ENCODE results near the gene RIPOR3. TPM values are rescaled to one million over a fixed set of nuclear protein-coding genes. Genes with fewer than 3 reads are reported as not detected.

Gene RIPOR3
- polyA plus RNA-seq, 1 donor from 2014 or later = not detected

DNA sequence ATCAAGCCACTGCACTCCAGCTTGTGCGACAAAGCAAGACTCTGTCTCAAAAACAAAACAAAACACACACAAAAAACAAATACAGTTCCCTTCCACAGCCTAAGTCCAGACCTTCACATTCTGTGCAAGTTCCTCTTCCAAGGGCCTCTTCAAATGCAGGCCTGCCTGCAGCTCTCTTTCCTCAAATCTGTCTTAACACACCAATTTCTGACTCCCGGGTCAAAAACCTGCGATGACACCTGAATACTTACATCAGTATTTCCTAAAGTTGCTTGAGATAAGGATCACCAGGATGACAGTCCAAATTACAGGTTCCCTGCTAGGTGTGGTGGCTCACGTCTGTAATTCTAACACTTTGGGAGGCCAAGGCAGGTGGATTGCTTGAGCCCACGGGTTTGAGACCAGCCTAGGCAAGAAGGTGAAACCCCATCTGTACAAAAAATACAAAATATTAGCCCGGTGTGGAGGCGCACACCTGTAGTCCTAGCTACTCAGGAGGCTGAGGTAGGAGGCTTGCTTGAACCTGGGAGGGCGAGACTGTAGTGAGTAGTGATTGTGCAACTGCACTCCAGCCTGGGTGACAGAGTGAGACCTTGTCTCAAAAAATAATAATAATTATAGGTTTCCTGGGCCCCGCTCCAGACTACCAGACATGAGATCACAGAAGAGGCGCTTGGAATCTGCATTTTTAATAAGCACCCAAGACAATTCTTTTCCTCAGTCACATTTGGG, 31.2 kb upstream of the RIPOR3 start:
- no peak for TF ChIP-seq POLR2AphosphoS5 (IDR thresholded peaks at IDR 0.05)
- no peak overlapping the region for H2AFZ ChIP-seq (ENCODE audit: low read depth, low read length)
- H3K79me2 ChIP-seq (replicated peaks; ENCODE audit: insufficient read depth, low read length) = no peaks in the 10 kb centered on the region
- H3K9me3 ChIP-seq (ENCODE audit: low read length) = no peaks in the 10 kb centered on the region
- no peaks in the 10 kb centered on the region for H3K9me2 ChIP-seq (ENCODE audit: insufficient read depth, low read length)
- H3K36me3 ChIP-seq (ENCODE audit: insufficient read depth, low read length) = no peaks in the 10 kb centered on the region
- H3K9ac ChIP-seq (ENCODE audit: low read length) = no peak overlapping the region
- no peak overlapping the region for H3K4me2 ChIP-seq (ENCODE audit: low read length)
- no peak overlapping the region for H3K27ac ChIP-seq (ENCODE audit: low read length)
- H3K27me3 ChIP-seq (ENCODE audit: insufficient read depth, low read depth, low read length) = no peaks in the 10 kb centered on the region
- H3K4me3 ChIP-seq (ENCODE audit: low read length) = no peak overlapping the region
- H4K20me1 ChIP-seq (ENCODE audit: insufficient read depth) = no peaks in the 10 kb centered on the region
- H3F3A ChIP-seq (ENCODE audit: insufficient read depth, low read length, poor library complexity, severe bottlenecking) = no peaks in the 10 kb centered on the region

DNA sequence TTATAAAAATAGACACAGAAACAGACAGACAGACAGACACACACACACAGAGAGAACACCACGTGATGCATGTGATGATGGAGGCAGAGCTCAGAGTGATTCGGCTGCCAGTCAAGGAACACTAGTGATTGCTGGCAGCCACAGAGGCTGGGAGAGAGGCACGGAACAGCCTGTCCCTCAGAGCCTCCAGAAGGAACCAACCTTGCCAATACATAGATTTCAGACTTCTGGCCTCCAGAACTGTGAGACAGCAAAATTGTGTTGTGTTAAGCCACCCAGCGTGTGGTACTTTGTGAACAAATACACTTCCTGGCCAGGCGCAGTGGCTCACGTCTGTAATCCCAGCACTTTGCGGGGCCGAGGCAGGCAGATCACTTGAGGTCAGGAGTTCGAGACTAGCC, 30.5 kb upstream of the RIPOR3 start:
- H3K9me3 ChIP-seq (ENCODE audit: low read length) = no peaks in the 10 kb centered on the region
- no peaks in the 10 kb centered on the region for H3K9me2 ChIP-seq (ENCODE audit: insufficient read depth, low read length)

DNA sequence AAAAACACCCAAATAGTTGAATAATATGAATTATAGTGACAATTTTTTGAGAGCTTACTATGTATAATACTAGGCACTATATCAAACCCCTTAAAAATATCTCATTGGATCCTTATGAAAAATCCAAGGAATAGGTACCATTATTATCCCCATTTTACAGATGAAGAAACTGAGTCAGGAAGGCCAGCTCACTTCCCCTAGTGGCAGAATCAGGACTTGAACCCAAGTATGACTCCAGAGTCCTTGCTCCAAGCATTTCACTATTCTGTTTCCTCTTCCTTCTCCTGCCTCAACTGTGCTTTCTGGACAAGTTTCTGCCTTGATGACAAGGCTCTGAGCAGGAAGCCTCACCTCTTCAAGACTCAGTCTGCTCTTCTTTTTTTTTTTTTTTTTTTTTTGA, 29.2 kb upstream of the RIPOR3 start:
- no peak overlapping the region for H3K4me3 ChIP-seq (ENCODE audit: low read length)
- H3K9me3 ChIP-seq (ENCODE audit: low read length) = no peaks in the 10 kb centered on the region
- H3K9me2 ChIP-seq (ENCODE audit: insufficient read depth, low read length) = no peaks in the 10 kb centered on the region
- H3K9ac ChIP-seq (ENCODE audit: low read length) = no peak overlapping the region
- H3K27ac ChIP-seq (ENCODE audit: low read length) = no peak overlapping the region
- no peak overlapping the region for H2AFZ ChIP-seq (ENCODE audit: low read depth, low read length)
- no peak overlapping the region for H3K4me2 ChIP-seq (ENCODE audit: low read length)
- no peaks in the 10 kb centered on the region for H4K20me1 ChIP-seq (ENCODE audit: insufficient read depth)
- no peaks in the 10 kb centered on the region for H3K36me3 ChIP-seq (ENCODE audit: insufficient read depth, low read length)
- H3F3A ChIP-seq (ENCODE audit: insufficient read depth, low read length, poor library complexity, severe bottlenecking) = no peaks in the 10 kb centered on the region
- no peaks in the 10 kb centered on the region for H3K79me2 ChIP-seq (replicated peaks; ENCODE audit: insufficient read depth, low read length)
- no peaks in the 10 kb centered on the region for H3K27me3 ChIP-seq (ENCODE audit: insufficient read depth, low read depth, low read length)
- TF ChIP-seq, protein P1, sequence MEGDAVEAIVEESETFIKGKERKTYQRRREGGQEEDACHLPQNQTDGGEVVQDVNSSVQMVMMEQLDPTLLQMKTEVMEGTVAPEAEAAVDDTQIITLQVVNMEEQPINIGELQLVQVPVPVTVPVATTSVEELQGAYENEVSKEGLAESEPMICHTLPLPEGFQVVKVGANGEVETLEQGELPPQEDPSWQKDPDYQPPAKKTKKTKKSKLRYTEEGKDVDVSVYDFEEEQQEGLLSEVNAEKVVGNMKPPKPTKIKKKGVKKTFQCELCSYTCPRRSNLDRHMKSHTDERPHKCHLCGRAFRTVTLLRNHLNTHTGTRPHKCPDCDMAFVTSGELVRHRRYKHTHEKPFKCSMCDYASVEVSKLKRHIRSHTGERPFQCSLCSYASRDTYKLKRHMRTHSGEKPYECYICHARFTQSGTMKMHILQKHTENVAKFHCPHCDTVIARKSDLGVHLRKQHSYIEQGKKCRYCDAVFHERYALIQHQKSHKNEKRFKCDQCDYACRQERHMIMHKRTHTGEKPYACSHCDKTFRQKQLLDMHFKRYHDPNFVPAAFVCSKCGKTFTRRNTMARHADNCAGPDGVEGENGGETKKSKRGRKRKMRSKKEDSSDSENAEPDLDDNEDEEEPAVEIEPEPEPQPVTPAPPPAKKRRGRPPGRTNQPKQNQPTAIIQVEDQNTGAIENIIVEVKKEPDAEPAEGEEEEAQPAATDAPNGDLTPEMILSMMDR (IDR thresholded peaks at IDR 0.05; ENCODE audit: poor library complexity, severe bottlenecking) = no peak
- TF ChIP-seq EP300 (conservative IDR thresholded peaks at IDR 0.05; ENCODE audit: poor library complexity, severe bottlenecking) (no peak), MXI1 (conservative IDR thresholded peaks at IDR 0.05; ENCODE audit: poor library complexity, severe bottlenecking) (no peak), RAD21 (conservative IDR thresholded peaks at IDR 0.05) (no peak)
- TF ChIP-seq, protein P2, sequence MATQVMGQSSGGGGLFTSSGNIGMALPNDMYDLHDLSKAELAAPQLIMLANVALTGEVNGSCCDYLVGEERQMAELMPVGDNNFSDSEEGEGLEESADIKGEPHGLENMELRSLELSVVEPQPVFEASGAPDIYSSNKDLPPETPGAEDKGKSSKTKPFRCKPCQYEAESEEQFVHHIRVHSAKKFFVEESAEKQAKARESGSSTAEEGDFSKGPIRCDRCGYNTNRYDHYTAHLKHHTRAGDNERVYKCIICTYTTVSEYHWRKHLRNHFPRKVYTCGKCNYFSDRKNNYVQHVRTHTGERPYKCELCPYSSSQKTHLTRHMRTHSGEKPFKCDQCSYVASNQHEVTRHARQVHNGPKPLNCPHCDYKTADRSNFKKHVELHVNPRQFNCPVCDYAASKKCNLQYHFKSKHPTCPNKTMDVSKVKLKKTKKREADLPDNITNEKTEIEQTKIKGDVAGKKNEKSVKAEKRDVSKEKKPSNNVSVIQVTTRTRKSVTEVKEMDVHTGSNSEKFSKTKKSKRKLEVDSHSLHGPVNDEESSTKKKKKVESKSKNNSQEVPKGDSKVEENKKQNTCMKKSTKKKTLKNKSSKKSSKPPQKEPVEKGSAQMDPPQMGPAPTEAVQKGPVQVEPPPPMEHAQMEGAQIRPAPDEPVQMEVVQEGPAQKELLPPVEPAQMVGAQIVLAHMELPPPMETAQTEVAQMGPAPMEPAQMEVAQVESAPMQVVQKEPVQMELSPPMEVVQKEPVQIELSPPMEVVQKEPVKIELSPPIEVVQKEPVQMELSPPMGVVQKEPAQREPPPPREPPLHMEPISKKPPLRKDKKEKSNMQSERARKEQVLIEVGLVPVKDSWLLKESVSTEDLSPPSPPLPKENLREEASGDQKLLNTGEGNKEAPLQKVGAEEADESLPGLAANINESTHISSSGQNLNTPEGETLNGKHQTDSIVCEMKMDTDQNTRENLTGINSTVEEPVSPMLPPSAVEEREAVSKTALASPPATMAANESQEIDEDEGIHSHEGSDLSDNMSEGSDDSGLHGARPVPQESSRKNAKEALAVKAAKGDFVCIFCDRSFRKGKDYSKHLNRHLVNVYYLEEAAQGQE (IDR thresholded peaks at IDR 0.05; ENCODE audit: borderline replicate concordance) = no peak

More for the DNA sequence above, 30.5 kb upstream of the RIPOR3 start:
- Histone ChIP-seq H4K20me1 (ENCODE audit: insufficient read depth) (no peaks in the 10 kb centered on the region), H3K9ac (ENCODE audit: low read length) (no peak overlapping the region), H3K27ac (ENCODE audit: low read length) (no peak overlapping the region), H3K27me3 (ENCODE audit: insufficient read depth, low read depth, low read length) (no peaks in the 10 kb centered on the region), H3K4me3 (ENCODE audit: low read length) (no peak overlapping the region), H3K4me2 (ENCODE audit: low read length) (no peak overlapping the region), H3K36me3 (ENCODE audit: insufficient read depth, low read length) (no peaks in the 10 kb centered on the region), H3F3A (ENCODE audit: insufficient read depth, low read length, poor library complexity, severe bottlenecking) (no peaks in the 10 kb centered on the region), H2AFZ (ENCODE audit: low read depth, low read length) (no peak overlapping the region), H3K79me2 (replicated peaks; ENCODE audit: insufficient read depth, low read length) (no peaks in the 10 kb centered on the region)
- TF ChIP-seq, protein P1 (IDR thresholded peaks at IDR 0.05; ENCODE audit: poor library complexity, severe bottlenecking) = no peak
